Tibial nerve (tissue), 4 donors: ENCODE data around the gene LRRC58.
"Not testable (repeated sequence)": the region's sequence is repeated elsewhere in the genome, so short reads cannot be mapped to it uniquely, and the experiment has no call there.

Experiments
- CTCF ChIP-seq, 5 experiments: fragments of 200-600 bp in 3 of 5; fragments of 450-650 bp in 2 of 5; sonication (generic) in 3 of 5; IDR thresholded peaks; one replicate each; pipeline ENCODE4 v1.5.1; 2016 to 2019; ENCODE audit warnings: antibody characterized with exemption in 5 of 5, mild to moderate bottlenecking in 3 of 5, moderate library complexity in 2 of 5
- EP300 ChIP-seq, 2 donors: sonication (generic); formaldehyde crosslinking; IDR thresholded peaks; one replicate each; pipeline ENCODE4 v1.6.1; 2017; ENCODE audit warnings: antibody characterized with exemption in 2 of 2, mild to moderate bottlenecking in 1 of 2
- POLR2A ChIP-seq, 2 donors: fragments of 450-650 bp; IDR thresholded peaks; one replicate each; pipeline ENCODE4 v1.6.1; 2017; ENCODE audit warnings: antibody characterized with exemption in 2 of 2, mild to moderate bottlenecking in 2 of 2, moderate library complexity in 2 of 2

DNA sequence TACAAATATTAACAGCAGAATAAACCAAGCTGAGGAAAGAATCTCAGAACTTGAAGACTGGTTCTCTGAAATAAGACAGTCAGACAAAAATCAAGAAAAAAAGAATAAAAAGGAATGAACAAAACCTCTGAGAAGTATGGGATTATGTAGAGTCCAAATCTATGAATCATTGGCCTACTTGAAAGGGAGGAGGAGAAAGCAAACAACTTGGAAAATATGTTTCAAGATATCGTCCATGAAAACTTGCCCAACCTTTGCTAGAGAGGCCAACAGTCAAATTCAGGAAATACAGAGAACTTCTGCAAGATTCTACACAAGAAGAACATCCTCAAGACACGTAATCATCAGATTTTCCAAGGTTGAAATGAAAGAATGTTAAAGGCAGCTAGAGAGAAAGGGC, 57.6 kb downstream of the LRRC58 start:
- not testable (repeated sequence) for TF ChIP-seq CTCF, EP300, POLR2A (IDR thresholded peaks at IDR 0.05)
